ENCODE measurements around the gene NPAS1. TPM values are rescaled to one million over a fixed set of nuclear protein-coding genes. Genes with fewer than 3 reads are reported as not detected.
A peak's percentile ranks its signal among the peaks of the same experiment; 100 is the strongest.
"Not testable (repeated sequence)": the region's sequence is repeated elsewhere in the genome, so short reads cannot be mapped to it uniquely, and the experiment has no call there.

The NPAS1 gene
- total and polyA plus RNA-seq, 2 experiments from 2014 or later = 5.6 to 9.8 TPM

GRCh38 chr19:47075941-47076340 lies 56.3 kb downstream of the NPAS1 start (continued):
- TF ChIP-seq, protein P1, sequence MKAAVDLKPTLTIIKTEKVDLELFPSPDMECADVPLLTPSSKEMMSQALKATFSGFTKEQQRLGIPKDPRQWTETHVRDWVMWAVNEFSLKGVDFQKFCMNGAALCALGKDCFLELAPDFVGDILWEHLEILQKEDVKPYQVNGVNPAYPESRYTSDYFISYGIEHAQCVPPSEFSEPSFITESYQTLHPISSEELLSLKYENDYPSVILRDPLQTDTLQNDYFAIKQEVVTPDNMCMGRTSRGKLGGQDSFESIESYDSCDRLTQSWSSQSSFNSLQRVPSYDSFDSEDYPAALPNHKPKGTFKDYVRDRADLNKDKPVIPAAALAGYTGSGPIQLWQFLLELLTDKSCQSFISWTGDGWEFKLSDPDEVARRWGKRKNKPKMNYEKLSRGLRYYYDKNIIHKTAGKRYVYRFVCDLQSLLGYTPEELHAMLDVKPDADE (IDR thresholded peaks at IDR 0.05) = no peak
- no peak for TF ChIP-seq CREB1 (CRISPR knock-in tag; IDR thresholded peaks at IDR 0.05; ENCODE audit: low read depth)
- no peak for TF ChIP-seq POLR2AphosphoS5 (IDR thresholded peaks at IDR 0.05; ENCODE audit: low read depth)
- TF ChIP-seq STAT1 (IDR thresholded peaks at IDR 0.05; ENCODE audit: unreplicated experiment) = no peak
- TF ChIP-seq, protein P2, sequence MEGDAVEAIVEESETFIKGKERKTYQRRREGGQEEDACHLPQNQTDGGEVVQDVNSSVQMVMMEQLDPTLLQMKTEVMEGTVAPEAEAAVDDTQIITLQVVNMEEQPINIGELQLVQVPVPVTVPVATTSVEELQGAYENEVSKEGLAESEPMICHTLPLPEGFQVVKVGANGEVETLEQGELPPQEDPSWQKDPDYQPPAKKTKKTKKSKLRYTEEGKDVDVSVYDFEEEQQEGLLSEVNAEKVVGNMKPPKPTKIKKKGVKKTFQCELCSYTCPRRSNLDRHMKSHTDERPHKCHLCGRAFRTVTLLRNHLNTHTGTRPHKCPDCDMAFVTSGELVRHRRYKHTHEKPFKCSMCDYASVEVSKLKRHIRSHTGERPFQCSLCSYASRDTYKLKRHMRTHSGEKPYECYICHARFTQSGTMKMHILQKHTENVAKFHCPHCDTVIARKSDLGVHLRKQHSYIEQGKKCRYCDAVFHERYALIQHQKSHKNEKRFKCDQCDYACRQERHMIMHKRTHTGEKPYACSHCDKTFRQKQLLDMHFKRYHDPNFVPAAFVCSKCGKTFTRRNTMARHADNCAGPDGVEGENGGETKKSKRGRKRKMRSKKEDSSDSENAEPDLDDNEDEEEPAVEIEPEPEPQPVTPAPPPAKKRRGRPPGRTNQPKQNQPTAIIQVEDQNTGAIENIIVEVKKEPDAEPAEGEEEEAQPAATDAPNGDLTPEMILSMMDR (conservative IDR thresholded peaks at IDR 0.05; ENCODE audit: low read depth in 2 of 2) = no peak

- not testable (repeated sequence) for H3K4me2 ChIP-seq; H3K4me3 Mint-ChIP-seq; H3K4me3 ChIP-seq; H2AFZ ChIP-seq; H3K27me3 ChIP-seq (ENCODE audit: insufficient read depth); H3K27ac ChIP-seq (ENCODE audit: low read depth); H3K27ac Mint-ChIP-seq; ATAC-seq; DNase-seq (ENCODE audit: low spot score); H3K9me2 ChIP-seq (ENCODE audit: insufficient read depth); H3K4me1 ChIP-seq (ENCODE audit: insufficient read depth); H3K4me1 Mint-ChIP-seq; H3K9me3 Mint-ChIP-seq
- Histone ChIP-seq H3K36me3 (ENCODE audit: insufficient read depth) (peaks cover 27% of the 10 kb centered on the region), H3K79me2 (replicated peaks; ENCODE audit: insufficient read depth) (peaks cover 20% of the 10 kb centered on the region), H3F3A (replicated peaks; ENCODE audit: low read depth) (peaks cover 22% of the 10 kb centered on the region), H4K20me1 (replicated peaks; ENCODE audit: insufficient read depth) (peaks cover 32% of the 10 kb centered on the region)
- Mint-ChIP-seq H3K36me3 (ENCODE audit: low read depth) (peaks cover 80% of the 10 kb centered on the region), H3K27me3 (ENCODE audit: insufficient read depth, low read depth, poor library complexity) (peaks cover 22% of the 10 kb centered on the region)
These were observed 58.7 kb downstream of the NPAS1 start for GRCh38 chr19:47078351-47078750.

- DNase-seq (ENCODE audit: low spot score) = no peak
- Mint-ChIP-seq H3K27me3 (ENCODE audit: insufficient read depth, low read depth, poor library complexity) (peaks cover 12% of the 10 kb centered on the region), H3K4me3 (no peak overlapping the region), H3K27ac (peak overlapping the region; percentile 36; the same call in 1 of the 2 replicates), H3K9me3 (no peaks in the 10 kb centered on the region), H3K4me1 (peaks cover 9% of the 10 kb centered on the region; the same call in 2 of the 3 replicates), H3K36me3 (ENCODE audit: low read depth) (peaks cover 88% of the 10 kb centered on the region)
- Histone ChIP-seq H3K36me3 (ENCODE audit: insufficient read depth) (peaks cover 41% of the 10 kb centered on the region), H3K4me2 (no peak overlapping the region), H2AFZ (no peak overlapping the region), H4K20me1 (replicated peaks; ENCODE audit: insufficient read depth) (peaks cover 17% of the 10 kb centered on the region), H3K27ac (ENCODE audit: low read depth) (peak overlapping the region; percentile 89), H3F3A (replicated peaks; ENCODE audit: low read depth) (peaks cover 22% of the 10 kb centered on the region), H3K27me3 (ENCODE audit: insufficient read depth) (no peaks in the 10 kb centered on the region), H3K4me3 (no peak overlapping the region), H3K79me2 (replicated peaks; ENCODE audit: insufficient read depth) (peaks cover 8% of the 10 kb centered on the region), H3K9me2 (ENCODE audit: insufficient read depth) (no peaks in the 10 kb centered on the region), H3K4me1 (ENCODE audit: insufficient read depth) (no peaks in the 10 kb centered on the region; the same call in 1 of the 2 replicates)
- ATAC-seq = no peak
- TF ChIP-seq, protein P1 (IDR thresholded peaks at IDR 0.05) = no peak
- TF ChIP-seq REST (IDR thresholded peaks at IDR 0.05; ENCODE audit: unreplicated experiment) (no peak), POLR2AphosphoS5 (IDR thresholded peaks at IDR 0.05; ENCODE audit: low read depth) (no peak), ZNF114 (CRISPR knock-in tag; IDR thresholded peaks at IDR 0.05) (no peak), ZNF331 (CRISPR knock-in tag; IDR thresholded peaks at IDR 0.05; ENCODE audit: low read depth) (no peak), NANOG (IDR thresholded peaks at IDR 0.05; ENCODE audit: borderline replicate concordance) (no peak), STAT1 (IDR thresholded peaks at IDR 0.05; ENCODE audit: unreplicated experiment) (no peak), CREB1 (CRISPR knock-in tag; IDR thresholded peaks at IDR 0.05; ENCODE audit: low read depth) (no peak), JUNB (IDR thresholded peaks at IDR 0.05; ENCODE audit: unreplicated experiment) (no peak)
These were observed 61.5 kb downstream of the NPAS1 start for GRCh38 chr19:47081095-47081494.

Data from GM23338 (cell line).